ENCODE measurements around the gene PGLYRP1.

DNA sequence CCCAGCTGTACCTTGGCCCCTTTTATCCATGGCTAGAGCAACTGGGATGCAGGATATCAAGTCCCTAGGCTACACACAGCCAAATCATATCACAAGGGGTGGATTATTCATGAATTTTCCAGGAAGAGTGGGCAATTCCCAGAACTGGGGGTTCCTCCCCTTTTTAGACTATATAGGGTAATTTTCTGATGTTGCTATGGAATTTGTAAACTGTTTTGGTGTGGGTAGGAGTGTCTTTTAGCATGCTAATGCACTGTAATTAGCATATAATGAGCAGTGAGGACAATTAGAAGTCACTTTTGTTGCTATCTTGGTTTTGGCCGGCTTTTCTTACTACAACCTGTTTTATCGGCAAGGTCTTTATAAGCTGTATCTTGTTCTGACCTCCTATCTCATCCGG, 35.9 kb upstream of the PGLYRP1 start:
- TF ChIP-seq RARB (CRISPR knock-in tag; IDR thresholded peaks at IDR 0.05) (no peak), ZNF8 (CRISPR knock-in tag; IDR thresholded peaks at IDR 0.05) (no peak), PPARA (CRISPR knock-in tag; IDR thresholded peaks at IDR 0.05; ENCODE audit: borderline replicate concordance) (no peak), ZFP3 (CRISPR knock-in tag; IDR thresholded peaks at IDR 0.05) (no peak), ZFP30 (CRISPR knock-in tag; IDR thresholded peaks at IDR 0.05) (no peak), OSR1 (CRISPR knock-in tag; IDR thresholded peaks at IDR 0.05) (no peak), ZNF565 (CRISPR knock-in tag; conservative IDR thresholded peaks at IDR 0.05; ENCODE audit: low read depth) (no peak), SNAI2 (CRISPR knock-in tag; IDR thresholded peaks at IDR 0.05) (no peak), GLIS3 (CRISPR knock-in tag; IDR thresholded peaks at IDR 0.05) (no peak), CSDC2 (CRISPR knock-in tag; IDR thresholded peaks at IDR 0.05) (no peak), ARNTL (CRISPR knock-in tag; IDR thresholded peaks at IDR 0.05; ENCODE audit: borderline replicate concordance, low read depth) (no peak)
- TF ChIP-seq, protein P1, sequence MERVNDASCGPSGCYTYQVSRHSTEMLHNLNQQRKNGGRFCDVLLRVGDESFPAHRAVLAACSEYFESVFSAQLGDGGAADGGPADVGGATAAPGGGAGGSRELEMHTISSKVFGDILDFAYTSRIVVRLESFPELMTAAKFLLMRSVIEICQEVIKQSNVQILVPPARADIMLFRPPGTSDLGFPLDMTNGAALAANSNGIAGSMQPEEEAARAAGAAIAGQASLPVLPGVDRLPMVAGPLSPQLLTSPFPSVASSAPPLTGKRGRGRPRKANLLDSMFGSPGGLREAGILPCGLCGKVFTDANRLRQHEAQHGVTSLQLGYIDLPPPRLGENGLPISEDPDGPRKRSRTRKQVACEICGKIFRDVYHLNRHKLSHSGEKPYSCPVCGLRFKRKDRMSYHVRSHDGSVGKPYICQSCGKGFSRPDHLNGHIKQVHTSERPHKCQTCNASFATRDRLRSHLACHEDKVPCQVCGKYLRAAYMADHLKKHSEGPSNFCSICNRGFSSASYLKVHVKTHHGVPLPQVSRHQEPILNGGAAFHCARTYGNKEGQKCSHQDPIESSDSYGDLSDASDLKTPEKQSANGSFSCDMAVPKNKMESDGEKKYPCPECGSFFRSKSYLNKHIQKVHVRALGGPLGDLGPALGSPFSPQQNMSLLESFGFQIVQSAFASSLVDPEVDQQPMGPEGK (CRISPR knock-in tag; IDR thresholded peaks at IDR 0.05; ENCODE audit: borderline replicate concordance) = no peak
- TF ChIP-seq, protein P2, sequence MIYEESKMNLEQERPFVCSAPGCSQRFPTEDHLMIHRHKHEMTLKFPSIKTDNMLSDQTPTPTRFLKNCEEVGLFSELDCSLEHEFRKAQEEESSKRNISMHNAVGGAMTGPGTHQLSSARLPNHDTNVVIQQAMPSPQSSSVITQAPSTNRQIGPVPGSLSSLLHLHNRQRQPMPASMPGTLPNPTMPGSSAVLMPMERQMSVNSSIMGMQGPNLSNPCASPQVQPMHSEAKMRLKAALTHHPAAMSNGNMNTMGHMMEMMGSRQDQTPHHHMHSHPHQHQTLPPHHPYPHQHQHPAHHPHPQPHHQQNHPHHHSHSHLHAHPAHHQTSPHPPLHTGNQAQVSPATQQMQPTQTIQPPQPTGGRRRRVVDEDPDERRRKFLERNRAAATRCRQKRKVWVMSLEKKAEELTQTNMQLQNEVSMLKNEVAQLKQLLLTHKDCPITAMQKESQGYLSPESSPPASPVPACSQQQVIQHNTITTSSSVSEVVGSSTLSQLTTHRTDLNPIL (CRISPR knock-in tag; IDR thresholded peaks at IDR 0.05; ENCODE audit: low read depth) = no peak
